ENCODE measurements around the gene KLHDC8B. TPM values are rescaled to one million over a fixed set of nuclear protein-coding genes. Genes with fewer than 3 reads are reported as not detected.
"Not testable (repeated sequence)": the region's sequence is repeated elsewhere in the genome, so short reads cannot be mapped to it uniquely, and the experiment has no call there.

KLHDC8B gene
- total and polyA plus RNA-seq, 2 donors (not counting 3 experiments of a cell fraction or from before 2014, with no cell fraction given) = 36.0 to 77.8 TPM

- TF ChIP-seq FOS (IDR thresholded peaks at IDR 0.05; ENCODE audit: borderline replicate concordance, insufficient read depth, low read length) = no peak
- TF ChIP-seq EZH2 (IDR thresholded peaks at IDR 0.05; ENCODE audit: borderline replicate concordance, low read depth, low read length, severe bottlenecking) = no peak
- TF ChIP-seq CTCF (IDR thresholded peaks at IDR 0.05; ENCODE audit: extremely low read depth in 1 of 2, insufficient read depth in 1 of 2, low read depth in 1 of 2, low read length in 2 of 2) = no peak
- no peak for TF ChIP-seq JUN (IDR thresholded peaks at IDR 0.05; ENCODE audit: borderline replicate concordance, insufficient read depth, insufficient read length, low read depth)
- no peak for TF ChIP-seq POLR2AphosphoS5 (IDR thresholded peaks at IDR 0.05; ENCODE audit: insufficient read depth, low read depth, low read length)
- no peak for TF ChIP-seq GATA2 (IDR thresholded peaks at IDR 0.05; ENCODE audit: insufficient read depth, insufficient read length, low read depth, low read length)
- TF ChIP-seq POLR2A (IDR thresholded peaks at IDR 0.05; ENCODE audit: low read depth, low read length) = no peak
- no peak for TF ChIP-seq MYC (IDR thresholded peaks at IDR 0.05; ENCODE audit: low read depth, low read length)
- TF ChIP-seq MAX (IDR thresholded peaks at IDR 0.05; ENCODE audit: insufficient read depth, insufficient read length) = no peak
- Histone ChIP-seq H3K9me1 (replicated peaks; ENCODE audit: control insufficient read depth, extremely low read depth, insufficient read depth, low read length) (no peaks in the 10 kb centered on the region), H3K79me2 (ENCODE audit: control insufficient read depth, insufficient read depth, low read length) (no peaks in the 10 kb centered on the region), H4K20me1 (replicated peaks; ENCODE audit: control insufficient read depth, extremely low read depth, insufficient read depth, low read length) (no peaks in the 10 kb centered on the region), H2AFZ (ENCODE audit: low read depth, low read length) (no peak overlapping the region), H3K9me3 (replicated peaks; ENCODE audit: control insufficient read depth, insufficient read depth, low read length) (no peaks in the 10 kb centered on the region), H3K4me2 (ENCODE audit: insufficient read depth, low read length) (no peak overlapping the region), H3K4me3 (replicated peaks in 1 of 3; ENCODE audit: insufficient read depth in 1 of 3, low read depth in 1 of 3, low read length in 3 of 3) (no peak overlapping the region), H3K27me3 (ENCODE audit: control insufficient read depth in 2 of 2, insufficient read depth in 2 of 2, low read length in 2 of 2) (no peaks in the 10 kb centered on the region), H3K27ac (ENCODE audit: insufficient read depth, low read depth, low read length) (no peak overlapping the region), H3K36me3 (ENCODE audit: control insufficient read depth in 2 of 2, extremely low read depth in 1 of 2, insufficient read depth in 2 of 2, low read length in 2 of 2) (no peaks in the 10 kb centered on the region), H3K9ac (replicated peaks; ENCODE audit: extremely low read depth, insufficient read depth, low read length) (no peak overlapping the region), H3K4me1 (ENCODE audit: control insufficient read depth, extremely low read depth, insufficient read depth, low read length) (peaks cover 4% of the 10 kb centered on the region)
- dilution Hi-C loops (cut with MboI; ENCODE audit: extremely low pct_ligation_motif_present, low sequenced_read_pairs) (no loop called here), intact Hi-C loops (cut with micrococcal nuclease) (no loop called here)
- FAIRE-seq = no peak
- ChIA-PET POLR2A (no interaction called here), CTCF (no interaction called here)
- DNase-seq (ENCODE audit: low read depth, low spot score) = no peak
- BruUV-seq (replicated peaks) = no TSS peak
Observed at GRCh38 chr3:49213998-49214397, 42.6 kb downstream of the KLHDC8B start.

- H3K4me3 ChIP-seq (replicated peaks in 1 of 3; ENCODE audit: insufficient read depth in 1 of 3, low read depth in 1 of 3, low read length in 3 of 3); intact Hi-C loops (cut with micrococcal nuclease); H3K9ac ChIP-seq (replicated peaks; ENCODE audit: extremely low read depth, insufficient read depth, low read length); H3K9me3 ChIP-seq (replicated peaks; ENCODE audit: control insufficient read depth, insufficient read depth, low read length); H3K27me3 ChIP-seq (ENCODE audit: control insufficient read depth in 2 of 2, insufficient read depth in 2 of 2, low read length in 2 of 2); dilution Hi-C loops (cut with MboI; ENCODE audit: extremely low pct_ligation_motif_present, low sequenced_read_pairs); H3K4me1 ChIP-seq (ENCODE audit: control insufficient read depth, extremely low read depth, insufficient read depth, low read length); H3K27ac ChIP-seq (ENCODE audit: insufficient read depth, low read depth, low read length); H3K36me3 ChIP-seq (ENCODE audit: control insufficient read depth in 2 of 2, extremely low read depth in 1 of 2, insufficient read depth in 2 of 2, low read length in 2 of 2); H3K9me1 ChIP-seq (replicated peaks; ENCODE audit: control insufficient read depth, extremely low read depth, insufficient read depth, low read length); H2AFZ ChIP-seq (ENCODE audit: low read depth, low read length); CTCF ChIA-PET; DNase-seq (ENCODE audit: low read depth, low spot score); BruUV-seq (replicated peaks); H4K20me1 ChIP-seq (replicated peaks; ENCODE audit: control insufficient read depth, extremely low read depth, insufficient read depth, low read length); POLR2A ChIA-PET; H3K79me2 ChIP-seq (ENCODE audit: control insufficient read depth, insufficient read depth, low read length); H3K4me2 ChIP-seq (ENCODE audit: insufficient read depth, low read length): not testable (repeated sequence)
- peak; percentile 12 for FAIRE-seq
Observed at GRCh38 chr3:49216687-49217086, 45.3 kb downstream of the KLHDC8B start.

GRCh38 chr3:49217108-49217507 lies 45.7 kb downstream of the KLHDC8B start:
- H4K20me1 ChIP-seq (replicated peaks; ENCODE audit: control insufficient read depth, extremely low read depth, insufficient read depth, low read length); H3K36me3 ChIP-seq (ENCODE audit: control insufficient read depth in 2 of 2, extremely low read depth in 1 of 2, insufficient read depth in 2 of 2, low read length in 2 of 2); H3K4me1 ChIP-seq (ENCODE audit: control insufficient read depth, extremely low read depth, insufficient read depth, low read length); H3K27me3 ChIP-seq (ENCODE audit: control insufficient read depth in 2 of 2, insufficient read depth in 2 of 2, low read length in 2 of 2); H3K79me2 ChIP-seq (ENCODE audit: control insufficient read depth, insufficient read depth, low read length); dilution Hi-C loops (cut with MboI; ENCODE audit: extremely low pct_ligation_motif_present, low sequenced_read_pairs); BruUV-seq (replicated peaks); POLR2A ChIA-PET; H2AFZ ChIP-seq (ENCODE audit: low read depth, low read length); H3K27ac ChIP-seq (ENCODE audit: insufficient read depth, low read depth, low read length); H3K4me2 ChIP-seq (ENCODE audit: insufficient read depth, low read length); FAIRE-seq; H3K9me3 ChIP-seq (replicated peaks; ENCODE audit: control insufficient read depth, insufficient read depth, low read length); H3K9me1 ChIP-seq (replicated peaks; ENCODE audit: control insufficient read depth, extremely low read depth, insufficient read depth, low read length); intact Hi-C loops (cut with micrococcal nuclease); DNase-seq (ENCODE audit: low read depth, low spot score); H3K9ac ChIP-seq (replicated peaks; ENCODE audit: extremely low read depth, insufficient read depth, low read length); H3K4me3 ChIP-seq (replicated peaks in 1 of 3; ENCODE audit: insufficient read depth in 1 of 3, low read depth in 1 of 3, low read length in 3 of 3): not testable (repeated sequence)
- CTCF ChIA-PET = interaction anchor here (1.2 kb wide), 1 partner anchor 46 kb away, joined by 5 read pairs; the partner anchor contains the start of gene KLHDC8B

All from endothelial cell of umbilical vein (primary cell).